CD4-positive, alpha-beta T cell treated with Interleukin-6 for 4 hours (primary cell): Measurements from ENCODE around the gene MCCD1.

Experiments
- DNase-seq: peaks from one replicate; pipeline ENCODE4 v3.0.0-alpha.2; 2020; ENCODE audit warnings: mixed read lengths

MCCD1 gene

GRCh38 chr6:31513456-31514165, 15.2 kb upstream of the MCCD1 start:
- no peak for DNase-seq

DNA sequence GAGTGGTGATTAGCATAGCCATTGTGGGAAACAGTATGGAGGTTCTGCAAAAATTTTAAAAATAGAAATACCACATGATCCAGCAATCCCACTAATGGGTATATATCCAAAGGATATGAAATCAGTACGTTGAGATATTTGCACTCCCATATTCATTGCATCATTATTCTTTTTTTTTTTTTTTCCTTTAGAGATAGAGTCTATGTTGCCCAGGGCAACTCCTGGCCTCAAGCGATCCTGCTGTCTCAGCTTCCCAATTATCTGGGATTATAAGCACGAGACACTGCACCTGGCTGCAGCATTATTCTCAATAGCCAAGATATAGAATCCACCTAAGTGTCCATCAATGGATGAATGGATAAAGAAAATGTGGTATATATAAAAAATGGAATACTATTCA, 6.9 kb upstream of the MCCD1 start:
- no peak for DNase-seq

DNA sequence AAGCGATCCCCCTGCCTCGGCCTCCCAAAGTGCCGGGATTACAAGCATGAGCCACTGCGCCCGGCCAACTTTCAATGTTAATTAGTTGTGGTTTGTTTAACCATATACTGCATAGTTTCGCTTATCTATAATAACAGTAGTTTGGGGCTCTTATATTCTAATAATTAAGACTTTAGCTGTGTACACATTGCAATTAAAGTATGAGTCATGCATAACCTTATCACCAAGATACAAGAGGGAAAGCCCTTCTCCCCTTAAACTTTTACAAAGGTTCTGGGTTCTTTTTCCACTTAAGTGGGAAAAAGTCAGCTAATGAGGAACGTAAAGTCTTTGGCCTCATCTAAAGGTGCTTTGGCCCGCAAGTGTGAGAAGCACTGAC, 3.2 kb upstream of the MCCD1 start:
- DNase-seq, result no peak

- no peak for DNase-seq
These were observed 2.7 kb upstream of the MCCD1 start for GRCh38 chr6:31525932-31526591.

DNA sequence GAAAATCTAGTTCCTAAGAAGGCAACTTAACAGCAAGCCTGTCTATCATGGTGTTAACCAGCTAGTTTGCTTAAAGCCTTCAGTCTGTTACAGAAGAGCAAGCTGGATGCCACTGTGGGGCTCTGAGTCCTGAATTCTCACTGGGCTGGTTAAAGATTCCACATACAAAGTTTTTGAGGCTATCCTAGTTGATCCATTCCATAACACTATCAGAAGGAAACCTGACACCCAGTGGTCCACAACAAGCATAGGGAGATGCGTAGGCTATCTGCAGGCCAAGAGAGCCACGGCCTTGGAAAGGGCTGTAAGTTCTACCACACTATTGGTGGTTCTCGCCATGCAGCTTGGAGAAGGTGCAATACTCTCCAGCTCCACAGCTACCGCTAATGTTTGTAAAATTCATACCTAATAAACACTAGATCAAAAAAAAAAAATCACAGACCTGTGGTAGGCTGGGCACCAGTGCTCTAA, 420 bp upstream of the MCCD1 start:
- no peak for DNase-seq

- DNase-seq, result no peak
These were observed 778 bp downstream of the MCCD1 start for GRCh38 chr6:31529329-31530150.

DNA sequence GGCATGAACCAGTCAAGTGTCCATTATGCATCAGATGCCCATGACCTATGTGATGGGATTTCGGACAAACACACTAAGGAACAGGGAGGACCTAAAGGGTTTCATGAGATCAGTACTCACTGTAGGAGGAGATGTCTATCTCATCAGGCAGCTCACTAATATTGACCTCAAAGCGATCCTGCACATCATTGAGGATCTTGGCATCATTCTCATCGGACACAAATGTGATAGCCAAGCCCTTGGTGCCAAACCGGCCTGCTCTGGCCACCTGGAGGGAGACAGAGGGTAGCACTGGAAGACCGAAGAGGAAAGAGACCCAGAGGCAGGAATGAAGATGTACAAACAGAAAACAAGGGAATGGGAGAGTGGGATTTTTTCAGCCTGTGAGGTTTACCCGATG, 1.9 kb downstream of the MCCD1 start:
- DNase-seq, result no peak

GRCh38 chr6:31531162-31531561, 2.4 kb downstream of the MCCD1 start:
- DNase-seq, result no peak

- no peak for DNase-seq
These were observed 3.2 kb downstream of the MCCD1 start for GRCh38 chr6:31531771-31532643.

DNA sequence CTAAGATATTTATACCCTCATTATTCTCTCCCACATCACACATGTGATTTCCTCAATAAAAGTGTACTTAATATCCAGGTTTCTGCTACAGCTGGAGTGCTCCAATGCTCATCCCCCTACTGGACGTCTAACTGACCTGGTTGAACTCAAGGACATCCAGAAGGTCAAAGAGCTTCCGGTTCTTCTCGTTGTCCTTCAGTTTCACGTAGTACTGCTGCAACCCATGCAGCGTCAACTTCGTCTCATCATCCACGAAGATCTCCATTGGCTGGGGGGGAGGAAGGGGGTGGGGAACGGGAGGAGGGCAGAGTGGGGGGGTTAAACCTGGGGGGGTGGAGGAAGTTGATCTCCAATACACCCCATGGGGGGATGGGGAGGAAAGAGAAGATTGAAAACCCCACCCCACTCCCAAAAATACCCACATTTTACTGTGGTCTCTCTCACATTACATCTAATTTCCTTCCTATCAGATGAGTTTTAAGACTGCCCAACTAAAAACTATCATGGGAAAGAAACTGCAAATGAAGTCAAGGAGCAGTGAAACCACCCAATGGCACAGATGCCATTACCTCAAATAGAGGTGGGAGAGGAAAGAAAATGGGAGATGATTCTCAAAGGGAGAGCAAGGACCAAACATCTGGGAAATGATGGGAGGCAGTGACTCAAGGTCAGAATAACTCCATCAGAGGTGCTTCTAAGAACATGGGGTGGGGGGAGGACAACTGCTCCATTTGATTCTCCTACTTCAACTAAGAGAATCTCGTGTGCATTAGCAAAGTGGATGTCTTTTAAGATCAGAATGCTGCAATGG, 4.1 kb downstream of the MCCD1 start:
- DNase-seq, result no peak

DNA sequence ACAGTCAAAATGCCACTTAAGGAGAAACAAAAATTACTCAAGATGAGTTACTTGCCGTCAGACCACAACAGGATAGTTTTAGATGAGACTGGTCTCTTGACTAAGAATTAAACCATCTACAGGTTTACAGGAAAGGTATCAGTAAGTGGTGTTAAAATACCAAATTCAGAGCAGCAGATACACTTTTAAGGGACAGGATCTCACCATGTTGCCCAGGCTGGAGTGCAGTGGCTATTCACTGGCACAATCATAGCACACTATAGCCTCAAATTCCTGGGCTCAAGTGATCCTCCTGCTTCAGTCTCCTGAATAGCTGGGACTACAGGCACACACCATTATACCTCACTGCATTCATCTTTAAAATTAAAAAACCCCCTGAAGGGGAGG, 4.7 kb downstream of the MCCD1 start:
- no peak for DNase-seq

DNA sequence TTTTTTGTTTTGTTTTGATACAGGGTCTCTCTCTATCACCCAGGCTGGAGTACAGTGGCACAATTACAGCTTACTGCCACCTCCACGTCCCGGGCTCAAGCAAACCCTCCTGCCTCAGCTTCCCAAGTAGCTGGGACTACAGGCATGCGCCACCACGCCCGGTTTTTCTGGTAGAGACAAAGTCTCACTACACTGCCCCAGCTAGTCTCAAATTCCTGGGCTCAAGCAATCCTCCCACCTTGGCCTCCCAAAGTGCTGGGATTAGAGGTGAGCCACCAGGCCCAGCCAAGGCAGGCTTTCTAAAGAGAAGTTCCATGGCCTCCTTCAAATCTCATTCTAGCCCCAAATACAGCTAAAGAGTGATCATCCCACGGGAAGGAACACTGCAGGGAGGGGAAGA, 5.2 kb downstream of the MCCD1 start:
- DNase-seq, result no peak

- no peak for DNase-seq
These were observed 5.8 kb downstream of the MCCD1 start for GRCh38 chr6:31534521-31535040.

- DNase-seq, result no peak
These were observed 7.0 kb downstream of the MCCD1 start for GRCh38 chr6:31535538-31536324.

GRCh38 chr6:31538805-31539400, 10.1 kb downstream of the MCCD1 start:
- DNase-seq, result no peak

DNA sequence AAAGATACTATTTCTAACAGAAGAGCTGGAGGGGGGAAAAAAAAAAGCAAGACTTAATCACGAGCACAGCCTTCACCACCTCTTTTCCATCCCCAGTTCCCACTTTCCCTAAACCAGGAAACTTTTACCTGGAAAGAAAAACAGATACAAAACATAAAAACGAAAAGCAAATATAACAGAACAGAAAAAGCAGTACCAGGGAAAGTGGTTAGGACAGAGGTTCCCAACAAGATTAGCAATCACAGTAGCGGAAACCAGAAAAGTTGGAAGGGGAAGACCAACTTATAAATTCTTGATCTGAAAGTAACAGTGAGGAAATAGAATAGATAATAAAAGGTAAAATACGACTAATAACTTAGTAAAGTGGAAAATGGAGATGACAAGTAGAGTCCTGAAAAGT, 11.9 kb downstream of the MCCD1 start:
- no peak for DNase-seq

- peak; percentile 71 for DNase-seq
These were observed 12.4 kb downstream of the MCCD1 start for GRCh38 chr6:31541059-31541657.

- peak; percentile 95 for DNase-seq
These were observed 13.1 kb downstream of the MCCD1 start, which contains the start of gene DDX39B for GRCh38 chr6:31541658-31542521. Gene DDX39B (minus strand): TSS chr6:31542003. CDS start chr6:31540532, 1,471 bp downstream.

DNA sequence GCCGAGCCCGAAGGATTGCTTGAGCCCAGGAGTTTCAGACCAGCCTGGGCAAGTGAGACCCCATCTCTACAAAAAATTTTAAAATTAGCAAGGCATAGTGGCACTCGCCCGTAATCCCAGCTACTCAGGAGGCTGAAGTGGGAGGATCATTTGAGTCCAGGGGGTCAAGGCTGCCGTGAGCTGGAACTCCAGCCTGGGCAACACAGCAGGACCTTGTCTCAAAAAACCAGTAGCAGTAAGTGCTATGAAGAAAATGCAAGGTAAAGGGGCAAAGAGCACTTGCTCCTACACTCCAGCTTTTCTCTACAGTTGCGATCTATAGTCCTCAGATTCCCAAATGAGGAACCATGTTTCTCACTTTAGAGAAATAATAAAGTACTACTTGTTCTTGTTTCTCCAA, 14.9 kb downstream of the MCCD1 start:
- no peak for DNase-seq
